ENCODE measurements around the gene KCNIP4. TPM values are rescaled to one million over a fixed set of nuclear protein-coding genes. Genes with fewer than 3 reads are reported as not detected.

Gene KCNIP4
- total RNA-seq, 1 donor from 2014 or later, result not detected

DNA sequence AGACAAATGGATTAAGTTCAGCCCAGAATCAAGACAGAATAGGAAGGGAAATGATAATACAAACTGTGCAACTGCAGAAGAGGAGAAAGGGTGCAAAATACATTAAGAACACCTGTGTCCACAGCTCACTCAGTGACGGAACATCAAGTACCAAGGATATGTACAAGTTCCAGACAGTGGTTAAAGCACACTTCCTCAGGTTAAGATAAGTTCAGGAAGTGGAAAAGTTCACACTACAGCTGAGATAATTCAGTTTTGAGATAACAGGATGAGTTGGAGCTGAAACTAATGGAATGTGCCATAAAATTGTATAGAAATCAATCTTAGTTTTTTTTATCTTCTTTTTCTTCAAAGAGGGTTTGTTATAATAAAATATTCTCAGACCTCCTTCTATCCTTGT lies 419.4 kb downstream of the KCNIP4 start:
- H3K27me3 ChIP-seq (ENCODE audit: low read depth), result no peaks in the 10 kb centered on the region
- no peak overlapping the region for H3K4me3 ChIP-seq
- TF ChIP-seq, protein P1, sequence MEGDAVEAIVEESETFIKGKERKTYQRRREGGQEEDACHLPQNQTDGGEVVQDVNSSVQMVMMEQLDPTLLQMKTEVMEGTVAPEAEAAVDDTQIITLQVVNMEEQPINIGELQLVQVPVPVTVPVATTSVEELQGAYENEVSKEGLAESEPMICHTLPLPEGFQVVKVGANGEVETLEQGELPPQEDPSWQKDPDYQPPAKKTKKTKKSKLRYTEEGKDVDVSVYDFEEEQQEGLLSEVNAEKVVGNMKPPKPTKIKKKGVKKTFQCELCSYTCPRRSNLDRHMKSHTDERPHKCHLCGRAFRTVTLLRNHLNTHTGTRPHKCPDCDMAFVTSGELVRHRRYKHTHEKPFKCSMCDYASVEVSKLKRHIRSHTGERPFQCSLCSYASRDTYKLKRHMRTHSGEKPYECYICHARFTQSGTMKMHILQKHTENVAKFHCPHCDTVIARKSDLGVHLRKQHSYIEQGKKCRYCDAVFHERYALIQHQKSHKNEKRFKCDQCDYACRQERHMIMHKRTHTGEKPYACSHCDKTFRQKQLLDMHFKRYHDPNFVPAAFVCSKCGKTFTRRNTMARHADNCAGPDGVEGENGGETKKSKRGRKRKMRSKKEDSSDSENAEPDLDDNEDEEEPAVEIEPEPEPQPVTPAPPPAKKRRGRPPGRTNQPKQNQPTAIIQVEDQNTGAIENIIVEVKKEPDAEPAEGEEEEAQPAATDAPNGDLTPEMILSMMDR (IDR thresholded peaks at IDR 0.05), result no peak
- no peaks in the 10 kb centered on the region for H3K4me1 ChIP-seq
- intact Hi-C loops (cut with DNase I), result no loop called here
- no peaks in the 10 kb centered on the region for H3K9me3 ChIP-seq
- ATAC-seq (no peak), DNase-seq (no peak)
- H3K36me3 ChIP-seq, result no peaks in the 10 kb centered on the region
- H3K27ac ChIP-seq, result no peak overlapping the region

DNA sequence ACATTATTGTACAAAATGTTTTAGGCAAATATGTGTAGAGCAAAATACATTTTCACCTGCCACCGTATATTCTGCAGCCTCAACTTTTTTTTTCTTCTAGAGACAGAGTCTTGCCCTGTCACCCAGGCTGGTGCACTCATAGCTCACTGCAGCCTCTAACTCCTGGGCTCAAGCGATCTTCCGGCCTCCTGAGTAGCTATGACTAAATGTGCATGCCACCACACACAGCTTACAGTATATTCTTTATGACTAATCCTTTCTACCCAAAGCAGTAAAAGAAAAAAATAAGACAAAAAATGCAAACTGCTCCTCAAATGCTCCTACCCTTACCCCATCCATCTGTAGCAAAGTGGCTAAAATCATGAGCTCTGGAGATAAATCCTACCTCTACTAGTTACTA lies 426.3 kb downstream of the KCNIP4 start:
- Histone ChIP-seq H3K4me3 (no peak overlapping the region), H3K36me3 (no peaks in the 10 kb centered on the region), H3K4me1 (no peaks in the 10 kb centered on the region), H3K9me3 (no peaks in the 10 kb centered on the region), H3K27me3 (ENCODE audit: low read depth) (no peaks in the 10 kb centered on the region), H3K27ac (no peak overlapping the region)
- TF ChIP-seq, protein P1 (IDR thresholded peaks at IDR 0.05), result no peak
- no peak for ATAC-seq
- DNase-seq, result no peak
- intact Hi-C loops (cut with DNase I), result no loop called here

DNA sequence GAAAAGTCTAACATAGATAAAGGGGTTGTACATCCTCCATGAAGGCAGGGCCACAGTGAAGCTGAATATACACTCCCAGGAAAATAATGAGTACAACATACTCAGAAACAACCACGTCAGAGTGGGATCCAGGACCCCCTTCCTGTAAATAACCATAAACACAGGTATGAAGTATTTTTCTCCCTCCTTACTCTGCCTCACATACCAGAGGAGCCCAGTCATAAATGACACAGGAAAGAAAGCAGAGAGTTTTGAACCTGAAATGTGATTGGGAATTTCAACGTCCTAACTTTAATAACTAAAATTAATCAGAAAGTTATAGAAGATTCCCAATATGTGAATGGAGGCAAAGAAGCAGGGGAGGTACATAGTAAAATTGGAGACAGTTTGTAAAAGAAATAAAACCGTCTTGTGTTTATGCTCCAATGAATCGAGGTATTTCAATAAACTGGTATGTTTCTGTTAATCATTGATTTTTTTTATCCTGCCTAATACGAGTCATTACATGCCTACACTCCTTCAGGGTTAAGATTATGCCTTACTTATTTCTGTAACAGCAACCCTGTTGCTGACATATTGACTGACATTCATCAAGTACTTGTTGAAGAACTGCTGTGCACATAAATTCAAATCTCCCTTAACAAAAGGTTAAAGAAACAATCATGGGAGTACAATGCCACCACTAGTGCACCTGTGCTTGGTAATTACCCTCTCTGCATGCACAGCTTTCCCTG lies 431.3 kb downstream of the KCNIP4 start:
- intact Hi-C loops (cut with DNase I), result no loop called here
- H3K4me1 ChIP-seq, result no peaks in the 10 kb centered on the region
- TF ChIP-seq, protein P1 (IDR thresholded peaks at IDR 0.05), result no peak

DNA sequence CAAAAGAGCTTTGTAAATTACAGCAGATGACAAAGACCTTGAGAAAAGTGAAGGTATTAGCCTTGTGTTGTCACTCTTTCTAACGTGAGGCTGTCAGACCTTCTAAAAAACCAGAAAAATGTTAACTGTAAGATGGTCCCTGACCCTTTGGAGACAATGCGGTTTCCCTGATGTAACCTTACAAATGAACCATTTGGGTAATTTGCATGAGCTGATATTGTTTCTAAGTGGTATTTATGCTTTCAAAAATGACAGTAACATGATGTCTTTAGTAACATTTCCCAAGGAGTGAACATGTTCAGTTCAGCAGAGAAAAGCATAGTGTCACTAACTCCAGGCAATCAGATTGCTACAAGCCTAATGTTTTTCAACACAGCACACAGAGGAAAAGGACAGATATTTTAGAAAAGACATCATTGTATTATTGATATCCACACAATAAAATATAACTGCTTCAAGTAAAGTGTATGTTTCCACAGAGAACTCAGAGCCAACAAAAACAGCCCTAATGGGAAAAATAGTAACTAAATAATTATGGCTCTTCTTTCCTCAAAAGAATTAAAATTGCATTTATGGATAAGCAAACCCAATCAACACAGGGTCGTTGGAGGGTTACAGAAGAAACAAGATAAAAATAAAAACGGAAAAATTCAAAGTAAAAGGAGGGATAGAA lies 434.4 kb downstream of the KCNIP4 start:
- intact Hi-C loops (cut with DNase I), result loop anchor here (5.0 kb wide), 1 partner anchor 253 kb away; no protein-coding TSS in a partner anchor

More for the DNA sequence above, 431.3 kb downstream of the KCNIP4 start:
- no peak for DNase-seq
- Histone ChIP-seq H3K4me3 (no peak overlapping the region), H3K27me3 (ENCODE audit: low read depth) (no peaks in the 10 kb centered on the region), H3K27ac (no peak overlapping the region), H3K36me3 (no peaks in the 10 kb centered on the region), H3K9me3 (no peaks in the 10 kb centered on the region)
- no peak for ATAC-seq

DNA sequence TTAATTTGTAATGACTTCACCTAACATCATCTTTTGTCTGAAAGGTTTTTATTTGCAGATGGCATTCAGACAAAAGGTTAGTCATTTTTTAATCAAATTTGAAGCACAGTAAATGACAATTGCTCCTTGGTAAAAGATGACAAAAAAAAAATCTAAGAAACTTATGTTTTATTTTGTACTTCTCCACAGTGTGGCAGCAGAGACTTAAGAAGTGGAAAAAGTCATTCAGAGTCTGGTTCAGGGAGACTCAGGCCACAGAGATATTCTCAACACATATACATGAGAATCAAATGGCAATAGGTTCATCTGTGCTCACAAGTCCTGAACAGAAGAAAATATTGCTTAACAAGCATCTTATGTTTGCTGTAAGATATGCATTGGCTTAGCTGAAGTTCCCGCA lies 436.2 kb downstream of the KCNIP4 start:
- H3K4me3 ChIP-seq, result no peak overlapping the region
- intact Hi-C loops (cut with DNase I), result loop anchor here (5.0 kb wide), 1 partner anchor 255 kb away; no protein-coding TSS in a partner anchor
- no peak overlapping the region for H3K27ac ChIP-seq
- H3K27me3 ChIP-seq (ENCODE audit: low read depth), result no peaks in the 10 kb centered on the region
- DNase-seq (no peak), ATAC-seq (peak in 1 of 2 donors; percentile 35)
- no peaks in the 10 kb centered on the region for H3K36me3 ChIP-seq
- TF ChIP-seq, protein P1 (IDR thresholded peaks at IDR 0.05), result peak; percentile 33
- H3K4me1 ChIP-seq, result no peaks in the 10 kb centered on the region
- no peaks in the 10 kb centered on the region for H3K9me3 ChIP-seq

More for the DNA sequence above, 434.4 kb downstream of the KCNIP4 start:
- Histone ChIP-seq H3K27me3 (ENCODE audit: low read depth) (no peaks in the 10 kb centered on the region), H3K27ac (no peak overlapping the region), H3K36me3 (no peaks in the 10 kb centered on the region), H3K4me3 (no peak overlapping the region), H3K4me1 (no peaks in the 10 kb centered on the region), H3K9me3 (no peaks in the 10 kb centered on the region)
- no peak for ATAC-seq
- TF ChIP-seq, protein P1 (IDR thresholded peaks at IDR 0.05), result no peak
- no peak for DNase-seq

All from lower lobe of right lung (tissue), 2 donors.